Muscle layer of colon (tissue), 2 donors: ENCODE data around the gene OTOP2.

ENCODE experiments used
- H3K27ac ChIP-seq: one replicate; pipeline ENCODE4 v1.7.0; 2013; ENCODE audit warnings: low read depth, mild to moderate bottlenecking, low read length, moderate library complexity
- H3K27me3 ChIP-seq, 2 donors: one replicate each; pipeline ENCODE4 v1.7.0; 2013; ENCODE audit warnings: low read length in 2 of 2, mild to moderate bottlenecking in 2 of 2; ENCODE audit not compliant: insufficient read depth in 2 of 2, control insufficient read depth in 1 of 2
- H3K36me3 ChIP-seq: one replicate; pipeline ENCODE4 v1.7.0; 2013; ENCODE audit warnings: mild to moderate bottlenecking, low read length; ENCODE audit not compliant: insufficient read depth
- H3K4me1 ChIP-seq: one replicate; pipeline ENCODE4 v1.7.0; 2013; ENCODE audit warnings: mild to moderate bottlenecking, low read length; ENCODE audit not compliant: insufficient read depth
- H3K4me3 ChIP-seq, 2 donors: one replicate each; pipeline ENCODE4 v1.7.0; 2013; ENCODE audit warnings: low read length in 2 of 2, low read depth in 1 of 2, mild to moderate bottlenecking in 1 of 2, moderate library complexity in 1 of 2
- H3K9ac ChIP-seq: one replicate; pipeline ENCODE4 v1.7.0; 2013; ENCODE audit warnings: low read length
- H3K9me3 ChIP-seq: one replicate; pipeline ENCODE4 v1.7.0; 2013; ENCODE audit warnings: mild to moderate bottlenecking, low read length
- donor health status: abdominal sarcoma.
- donor health status: Adenocarcinoma of cecum.

The OTOP2 gene

GRCh38 chr17:74935585-74936469, 11.8 kb downstream of the OTOP2 start, which contains the start of gene OTOP3:
TSS of gene OTOP3 (plus strand) at chr17:74935898. CDS start at chr17:74935922, 24 bp downstream.
- peaks cover 22 to 52% of the 10 kb centered on the region in 2 donors for H3K27me3 ChIP-seq
- H3K9me3 ChIP-seq = no peaks in the 10 kb centered on the region
- no peak within 1 kb of the TSS for H3K4me3 ChIP-seq
- H3K36me3 ChIP-seq = no peaks in the 10 kb centered on the region
- H3K27ac ChIP-seq = no peak within 1 kb of the TSS
- H3K4me1 ChIP-seq = no peaks in the 10 kb centered on the region
- no peak within 1 kb of the TSS for H3K9ac ChIP-seq

DNA sequence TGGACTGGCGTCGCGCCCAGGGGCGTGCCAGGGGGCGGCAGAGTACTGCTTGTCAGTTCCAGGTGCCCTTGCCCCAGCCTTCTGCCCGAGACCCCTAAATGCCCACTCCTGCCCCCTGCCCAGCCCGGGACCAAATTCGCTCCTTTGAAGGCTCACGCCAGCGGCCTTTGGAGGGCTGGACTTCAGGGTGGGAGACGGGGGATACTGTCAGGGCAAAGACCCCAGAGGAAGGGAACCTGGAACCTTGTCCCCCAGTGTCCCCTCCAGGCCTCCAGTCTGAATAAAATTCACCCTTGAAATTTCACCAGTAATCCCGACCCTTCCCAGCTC, 12.4 kb downstream of the OTOP2 start:
- no peaks in the 10 kb centered on the region for H3K36me3 ChIP-seq
- no peaks in the 10 kb centered on the region for H3K9me3 ChIP-seq
- H3K4me1 ChIP-seq = no peaks in the 10 kb centered on the region
- H3K27me3 ChIP-seq = peaks cover 22 to 57% of the 10 kb centered on the region in 2 donors
- no peak overlapping the region for H3K27ac ChIP-seq
- no peak overlapping the region for H3K9ac ChIP-seq
- no peak overlapping the region for H3K4me3 ChIP-seq

- H3K27ac ChIP-seq = no peak overlapping the region
- peaks cover 22 to 57% of the 10 kb centered on the region in 2 donors for H3K27me3 ChIP-seq
- no peak overlapping the region for H3K9ac ChIP-seq
Observed at GRCh38 chr17:74937064-74938051, 13.3 kb downstream of the OTOP2 start.

DNA sequence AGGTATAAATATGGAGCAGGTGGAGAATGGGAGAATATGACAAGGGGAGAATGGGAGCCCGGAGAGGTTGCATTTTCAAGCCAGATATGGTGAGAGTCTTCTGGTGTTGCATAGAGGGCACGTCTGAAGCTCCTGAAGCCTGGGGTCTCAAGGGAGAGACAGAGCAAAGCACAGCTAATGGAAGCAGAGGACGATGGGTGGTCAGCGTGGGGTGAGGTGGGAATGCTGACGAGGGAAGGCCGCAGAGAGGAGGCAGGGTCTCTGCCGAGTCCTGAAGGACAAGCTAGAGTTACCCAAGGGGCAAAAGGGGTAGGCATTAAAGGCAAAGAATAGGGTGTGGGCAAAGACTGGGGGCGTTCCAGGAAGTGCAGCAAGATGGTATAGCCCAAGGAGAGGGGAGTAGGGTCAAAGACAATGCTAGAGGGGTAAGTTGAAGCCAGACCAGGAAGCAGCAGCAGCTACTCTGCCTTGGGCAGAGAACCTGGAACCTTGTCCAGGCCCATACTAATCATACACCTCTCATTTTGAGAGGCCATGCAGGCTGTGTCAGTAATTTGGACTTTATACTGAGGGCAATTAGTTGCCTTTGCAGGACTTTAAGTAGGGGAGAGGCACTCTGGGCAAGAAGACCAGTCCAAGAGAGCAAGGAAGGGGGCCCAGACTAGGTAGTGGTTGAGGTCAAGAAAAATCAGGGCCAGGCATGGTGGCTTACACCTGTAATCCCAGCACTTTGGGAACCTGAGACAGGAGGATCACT, 14.3 kb downstream of the OTOP2 start:
- Histone ChIP-seq H3K4me3 (no peak overlapping the region), H3K27me3 (peaks cover 22 to 52% of the 10 kb centered on the region in 2 donors), H3K36me3 (no peaks in the 10 kb centered on the region), H3K27ac (no peak overlapping the region), H3K9ac (no peak overlapping the region), H3K4me1 (no peaks in the 10 kb centered on the region), H3K9me3 (no peaks in the 10 kb centered on the region)

More at GRCh38 chr17:74937064-74938051, 13.3 kb downstream of the OTOP2 start:
- no peaks in the 10 kb centered on the region for H3K4me1 ChIP-seq
- no peaks in the 10 kb centered on the region for H3K36me3 ChIP-seq
- no peak overlapping the region for H3K4me3 ChIP-seq
- H3K9me3 ChIP-seq = no peaks in the 10 kb centered on the region

DNA sequence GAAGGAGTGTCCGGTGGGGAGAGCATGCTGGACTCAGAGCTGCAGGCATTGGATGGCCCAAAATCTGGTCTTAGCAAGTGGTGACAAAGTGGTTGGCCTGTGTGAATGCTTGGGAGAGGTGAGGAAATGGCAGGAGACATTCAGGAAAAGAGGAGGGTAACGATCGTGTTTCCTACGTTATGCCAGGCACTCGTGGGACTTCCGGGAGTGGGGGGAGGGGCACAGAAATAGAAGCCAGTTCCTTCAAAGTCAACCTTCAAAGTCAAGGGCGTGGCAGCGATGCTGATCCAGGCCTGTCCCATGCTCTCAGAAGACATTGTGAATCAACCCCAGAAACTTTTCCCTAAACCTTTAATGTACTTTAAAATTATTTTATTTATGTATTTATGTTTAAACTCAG, 15.5 kb downstream of the OTOP2 start:
- no peak overlapping the region for H3K9ac ChIP-seq
- H3K27ac ChIP-seq = no peak overlapping the region
- H3K4me1 ChIP-seq = no peaks in the 10 kb centered on the region
- no peaks in the 10 kb centered on the region for H3K9me3 ChIP-seq
- H3K27me3 ChIP-seq = peaks cover 22 to 48% of the 10 kb centered on the region in 2 donors
- no peak overlapping the region for H3K4me3 ChIP-seq
- no peaks in the 10 kb centered on the region for H3K36me3 ChIP-seq

DNA sequence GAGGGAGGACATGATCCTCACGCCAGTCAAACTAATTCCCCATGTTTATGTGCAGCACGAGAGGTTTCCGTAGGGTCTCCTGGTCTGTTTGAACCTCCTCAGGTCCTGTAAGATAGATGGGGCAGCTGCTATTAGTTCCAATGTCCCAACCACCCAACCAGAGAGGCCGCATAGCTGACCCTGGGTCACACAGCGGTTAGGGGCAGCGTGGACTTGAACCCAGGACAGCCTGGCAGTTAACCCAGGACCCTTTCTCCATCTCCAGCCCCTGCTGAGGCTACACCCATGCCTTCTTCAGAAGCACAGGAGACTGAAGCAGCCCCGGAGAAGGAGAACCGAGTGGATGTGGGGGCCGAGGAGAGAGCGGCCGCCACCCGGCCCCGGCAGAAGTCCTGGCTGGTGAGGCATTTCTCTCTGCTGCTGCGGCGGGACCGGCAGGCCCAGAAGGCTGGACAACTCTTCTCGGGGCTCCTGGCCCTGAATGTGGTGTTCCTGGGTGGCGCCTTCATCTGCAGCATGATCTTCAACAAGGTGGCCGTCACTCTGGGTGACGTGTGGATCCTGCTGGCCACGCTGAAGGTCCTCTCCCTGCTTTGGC, 17.2 kb downstream of the OTOP2 start:
- Histone ChIP-seq H3K4me3 (no peak overlapping the region), H3K4me1 (no peaks in the 10 kb centered on the region), H3K27me3 (peaks cover 18 to 34% of the 10 kb centered on the region in 2 donors)

DNA sequence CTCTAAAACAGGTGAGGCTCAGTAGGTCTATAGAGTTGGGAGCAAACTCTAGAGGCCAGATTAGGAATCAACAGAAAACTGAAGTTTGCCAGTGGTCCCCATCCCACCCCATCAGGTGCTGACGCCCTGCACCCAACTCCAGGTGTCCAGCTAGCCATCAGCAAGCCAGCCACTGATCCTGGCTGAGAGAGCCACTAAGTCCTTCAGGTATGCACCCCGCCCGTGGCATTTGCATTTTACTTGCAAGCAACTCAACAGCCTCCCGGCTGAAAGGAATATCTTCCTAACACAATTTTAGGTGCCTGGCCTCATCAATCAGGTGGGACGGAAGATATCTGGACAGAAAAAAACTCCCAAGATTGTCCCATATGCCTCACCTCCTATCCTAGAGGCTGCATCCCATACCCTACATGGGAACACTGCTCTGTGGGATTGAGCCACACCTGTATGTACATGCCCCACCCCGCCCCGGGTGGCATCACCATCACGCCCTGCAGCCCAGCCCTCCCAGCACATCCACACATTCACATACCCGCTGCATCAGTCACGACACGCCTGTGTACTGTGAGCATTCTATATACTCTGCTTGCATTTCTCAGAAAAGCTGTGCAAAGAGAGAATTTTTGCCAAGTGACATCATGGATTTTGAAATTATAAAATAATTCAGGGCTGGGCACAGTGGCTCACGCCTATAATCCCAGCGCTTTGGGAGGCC, 19.9 kb downstream of the OTOP2 start:
- Histone ChIP-seq H3K36me3 (no peaks in the 10 kb centered on the region), H3K9me3 (no peaks in the 10 kb centered on the region), H3K27ac (no peak overlapping the region), H3K27me3 (peaks cover 0 to 16% of the 10 kb centered on the region in 2 donors), H3K4me1 (no peaks in the 10 kb centered on the region), H3K9ac (no peak overlapping the region), H3K4me3 (no peak overlapping the region)

More for the DNA sequence above, 17.2 kb downstream of the OTOP2 start:
- no peak overlapping the region for H3K27ac ChIP-seq
- no peaks in the 10 kb centered on the region for H3K9me3 ChIP-seq
- H3K9ac ChIP-seq = no peak overlapping the region
- H3K36me3 ChIP-seq = no peaks in the 10 kb centered on the region

GRCh38 chr17:74945543-74945942, 21.5 kb downstream of the OTOP2 start:
- H3K36me3 ChIP-seq = no peaks in the 10 kb centered on the region
- H3K9me3 ChIP-seq = no peaks in the 10 kb centered on the region
- H3K27me3 ChIP-seq = peaks cover 0 to 22% of the 10 kb centered on the region in 2 donors
- no peaks in the 10 kb centered on the region for H3K4me1 ChIP-seq
- H3K9ac ChIP-seq = no peak overlapping the region
- H3K4me3 ChIP-seq = no peak overlapping the region
- no peak overlapping the region for H3K27ac ChIP-seq

- no peaks in the 10 kb centered on the region for H3K4me1 ChIP-seq
- no peak overlapping the region for H3K9ac ChIP-seq
- no peak overlapping the region for H3K4me3 ChIP-seq
- no peak overlapping the region for H3K27ac ChIP-seq
- H3K27me3 ChIP-seq = peaks cover 0 to 26% of the 10 kb centered on the region in 2 donors
- no peaks in the 10 kb centered on the region for H3K36me3 ChIP-seq
- no peaks in the 10 kb centered on the region for H3K9me3 ChIP-seq
Observed at GRCh38 chr17:74946641-74947040, 22.6 kb downstream of the OTOP2 start.

DNA sequence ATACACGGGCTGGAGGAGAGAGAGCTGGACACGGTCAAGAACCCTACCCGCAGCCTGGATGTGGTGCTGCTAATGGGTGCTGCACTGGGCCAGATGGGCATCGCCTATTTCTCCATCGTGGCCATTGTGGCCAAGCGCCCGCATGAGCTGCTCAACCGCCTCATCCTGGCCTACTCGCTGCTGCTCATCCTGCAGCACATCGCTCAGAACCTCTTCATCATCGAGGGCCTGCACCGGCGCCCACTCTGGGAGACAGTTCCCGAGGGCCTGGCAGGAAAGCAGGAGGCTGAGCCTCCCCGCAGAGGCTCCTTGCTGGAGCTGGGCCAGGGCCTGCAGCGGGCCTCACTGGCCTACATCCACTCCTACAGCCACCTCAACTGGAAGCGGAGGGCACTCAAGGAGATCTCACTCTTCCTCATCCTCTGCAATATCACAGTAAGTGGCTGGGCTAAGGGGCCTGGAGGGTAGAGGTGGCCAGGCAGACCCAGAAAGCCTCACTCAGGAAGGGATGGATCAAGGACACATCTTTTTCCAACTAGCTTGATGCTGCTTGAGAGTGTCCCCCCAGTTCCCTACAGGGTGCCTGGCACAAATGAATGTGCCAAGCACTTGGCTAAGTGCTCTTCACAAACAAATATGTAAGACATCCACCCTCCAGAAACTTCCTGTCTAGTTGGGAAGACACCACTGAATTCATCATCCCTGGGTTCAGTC, 23.1 kb downstream of the OTOP2 start:
- Histone ChIP-seq H3K4me1 (no peaks in the 10 kb centered on the region), H3K27me3 (peaks cover 0 to 26% of the 10 kb centered on the region in 2 donors), H3K4me3 (no peak overlapping the region), H3K36me3 (no peaks in the 10 kb centered on the region), H3K9ac (no peak overlapping the region), H3K27ac (no peak overlapping the region), H3K9me3 (no peaks in the 10 kb centered on the region)
